ENCODE measurements around the gene EXD3.

Gene EXD3

DNA sequence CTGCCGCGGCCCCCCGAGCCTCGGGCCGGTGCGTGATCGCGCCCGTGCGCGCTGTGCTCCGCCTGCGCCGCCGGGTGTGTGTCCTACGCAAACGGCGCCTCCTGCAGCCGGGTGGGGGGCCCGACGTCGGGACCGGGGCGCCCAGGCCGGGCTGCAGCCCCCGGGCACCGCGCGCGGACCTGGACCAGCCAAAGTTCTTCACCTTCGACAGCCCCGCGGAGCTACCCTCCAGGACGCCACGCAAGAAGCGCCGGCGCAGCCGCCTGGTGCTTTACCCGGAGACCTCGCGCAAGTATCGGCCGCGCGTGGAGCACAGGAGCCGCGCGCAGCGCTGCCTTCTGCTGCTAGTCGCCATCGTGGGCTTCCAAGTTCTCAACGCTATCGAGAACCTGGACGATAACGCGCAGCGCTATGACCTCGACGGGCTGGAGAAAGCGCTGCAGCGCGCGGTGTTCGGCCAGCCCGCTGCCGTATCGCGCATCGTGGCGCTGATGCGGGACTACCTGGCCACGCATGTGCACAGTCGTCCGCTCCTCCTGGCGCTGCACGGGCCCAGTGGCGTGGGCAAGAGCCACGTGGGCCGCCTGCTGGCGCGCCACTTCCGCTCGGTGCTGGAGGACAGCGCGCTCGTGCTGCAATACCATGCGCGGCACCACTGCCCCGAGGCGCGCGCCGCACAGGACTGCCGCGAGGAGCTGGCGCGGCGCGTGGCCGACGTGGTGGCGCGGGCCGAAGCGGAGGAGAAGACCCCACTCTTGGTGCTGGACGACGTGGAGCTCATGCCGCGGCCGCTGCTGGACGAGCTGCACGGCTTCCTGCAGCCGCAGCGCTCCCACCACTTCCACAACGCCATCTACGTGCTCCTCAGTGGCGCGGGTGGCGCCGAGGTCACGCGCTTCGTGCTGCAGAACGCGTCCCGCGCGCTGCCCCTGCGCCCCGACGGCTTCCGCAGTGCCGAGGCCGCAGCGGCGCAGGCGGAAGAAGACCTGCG is 143.9 kb downstream of the EXD3 start:
- DNase-seq = no peak

DNA sequence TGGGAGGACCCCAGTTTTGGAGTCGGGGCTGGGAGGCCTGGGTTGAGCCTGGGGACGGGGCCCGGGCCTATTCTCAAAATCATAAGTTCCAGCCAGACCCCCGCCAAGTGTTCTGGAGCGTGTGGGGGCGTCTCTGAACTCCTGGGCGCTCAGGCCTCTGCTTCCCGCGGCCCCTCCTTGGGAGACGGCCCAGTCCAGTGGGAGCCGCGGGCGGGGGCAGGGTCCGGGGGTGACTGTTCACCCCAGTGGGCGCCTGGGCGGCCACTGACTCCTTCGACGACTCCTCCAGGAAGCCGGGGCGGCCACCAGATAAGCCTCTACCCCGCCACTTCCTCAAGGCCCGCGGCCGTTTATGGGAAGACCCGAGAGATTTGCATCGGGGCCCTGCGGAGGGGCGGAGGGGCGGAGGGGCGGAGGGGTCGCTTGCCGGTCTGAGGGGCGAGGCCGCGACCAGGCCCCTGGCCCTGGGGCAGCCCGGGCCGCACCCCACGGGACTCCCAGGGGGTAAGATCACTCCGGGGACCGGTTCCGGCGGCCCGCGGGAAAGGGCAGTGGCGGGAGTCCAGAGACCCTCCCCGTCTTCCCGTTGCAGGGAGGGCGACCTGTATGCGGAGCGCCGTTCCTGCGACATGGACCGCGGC is 144.8 kb downstream of the EXD3 start:
- no peak for DNase-seq

DNA sequence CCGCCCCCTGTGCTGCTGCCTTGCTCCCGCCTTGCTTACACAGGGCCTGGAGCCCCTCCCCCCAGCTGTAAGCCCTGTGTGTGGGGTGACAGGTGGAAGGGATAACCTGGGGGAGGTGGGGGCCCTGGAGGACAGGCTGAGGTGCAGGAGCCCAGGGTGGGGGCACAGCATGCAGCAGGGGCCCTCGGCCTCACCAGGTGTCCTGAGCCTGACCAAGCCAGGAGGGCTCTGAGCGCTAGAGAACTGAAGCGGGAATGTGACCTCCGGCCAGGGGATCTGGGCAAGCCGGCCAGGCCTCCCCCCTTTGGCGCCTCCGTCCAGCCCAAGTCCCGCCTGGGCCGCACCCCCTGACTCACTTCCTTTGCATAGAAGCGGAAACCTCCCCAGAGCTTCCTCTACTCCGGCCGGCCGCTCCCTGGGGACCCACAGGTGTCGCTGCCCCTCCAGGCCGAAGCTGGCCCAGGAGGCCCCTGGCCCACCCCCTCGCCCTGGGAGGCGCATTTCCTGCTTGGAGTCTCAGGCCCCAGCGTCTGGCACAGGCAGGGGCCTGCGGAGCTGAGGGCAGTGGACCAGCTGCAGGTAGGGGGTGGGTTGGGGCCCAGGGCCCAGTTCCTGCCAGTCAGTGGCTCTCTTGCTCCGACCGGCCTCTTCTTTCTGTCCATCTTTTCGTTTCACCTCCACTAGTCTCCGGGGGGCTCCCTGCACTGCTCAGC is 145.5 kb downstream of the EXD3 start, which contains the start of gene TOR4A:
Gene TOR4A, plus strand, starts transcription at position 398 of the 713 bp plus-strand sequence. CDS start 964 bp downstream, outside the sequence.
- DNase-seq = no peak

DNA sequence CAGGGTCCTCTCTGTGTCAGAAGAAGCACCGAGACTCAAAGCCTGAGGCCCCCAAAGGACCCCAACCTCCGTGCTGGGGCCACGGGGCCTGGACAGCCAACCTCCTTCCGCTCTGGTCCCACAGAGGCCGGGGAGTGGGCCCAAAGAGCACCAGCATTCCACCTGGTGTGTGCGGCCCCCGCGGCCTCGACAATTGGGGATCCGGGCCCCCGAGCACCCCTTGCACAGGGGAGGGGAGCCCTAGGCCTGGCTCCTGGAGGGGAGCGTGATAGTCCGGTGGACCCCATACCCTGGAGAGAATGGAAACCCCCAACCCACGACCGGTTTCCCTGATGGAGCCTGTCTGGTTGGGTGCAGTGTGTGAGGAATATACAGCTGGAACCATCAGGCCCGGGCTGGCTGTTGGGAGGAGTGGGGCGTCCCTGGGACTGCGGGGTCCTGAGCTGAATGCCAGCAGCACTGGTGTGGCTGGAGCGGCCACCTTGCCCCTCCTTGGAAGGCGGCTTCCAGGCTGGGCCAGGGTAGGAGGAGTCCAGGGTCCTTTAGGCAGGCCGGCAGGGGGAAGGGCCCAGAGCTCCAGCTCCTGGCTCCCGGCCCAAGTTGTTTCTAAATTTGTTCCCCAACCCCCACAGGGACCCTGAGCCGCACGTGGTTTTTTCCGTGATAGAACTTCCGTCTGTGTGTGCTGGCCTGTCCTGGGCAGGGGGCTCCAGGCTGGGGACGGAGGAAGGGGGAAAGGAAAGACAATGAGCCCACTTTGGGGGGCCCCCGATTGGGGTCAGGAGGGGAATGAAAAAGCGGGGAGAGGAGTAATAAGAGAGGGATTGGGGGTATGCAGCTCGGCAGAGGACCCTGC is 146.3 kb downstream of the EXD3 start:
- DNase-seq = no peak

DNA sequence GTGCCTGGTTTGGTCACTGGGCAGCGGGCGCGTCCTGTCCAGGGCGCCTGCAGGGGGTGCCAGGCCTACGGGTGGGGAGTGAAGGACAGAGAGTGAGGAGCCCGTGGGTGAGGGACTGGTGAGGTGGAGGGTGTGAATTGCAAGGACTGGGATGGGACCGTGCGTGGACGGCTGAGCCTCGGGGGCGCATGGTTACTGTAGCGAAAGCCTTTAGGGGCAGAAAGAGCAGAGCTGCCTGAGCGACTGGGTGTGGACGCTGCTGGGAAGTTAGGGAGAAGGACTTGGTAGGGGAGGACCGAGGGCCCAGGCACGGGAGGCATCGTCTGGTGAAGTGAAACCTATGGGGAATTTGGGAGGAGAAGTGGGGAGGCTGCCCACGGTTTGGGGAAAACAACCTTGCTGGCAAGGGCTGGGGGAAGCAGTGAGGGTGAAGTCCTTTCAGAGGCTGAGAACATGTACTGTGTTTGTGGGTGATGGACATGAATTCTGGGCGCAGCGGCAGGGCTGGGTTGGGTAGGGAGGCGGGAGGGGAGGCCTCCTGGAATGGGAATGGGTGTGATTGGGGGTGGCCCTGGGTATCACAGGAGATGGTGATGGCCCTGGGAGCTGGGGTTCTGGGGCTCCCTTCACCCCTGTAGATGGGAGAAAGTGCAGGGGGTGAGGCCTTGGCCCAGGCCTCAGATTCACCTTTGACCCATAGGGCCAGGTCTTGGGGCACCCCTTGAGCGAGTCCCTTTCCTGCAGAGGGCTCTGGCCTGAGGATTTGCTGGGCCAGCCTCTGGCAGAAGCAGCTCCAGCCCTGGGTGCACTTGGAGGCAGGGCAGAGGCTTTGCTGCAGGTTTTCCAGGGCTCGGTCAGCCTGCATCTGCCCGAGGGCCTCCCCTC is 147.1 kb downstream of the EXD3 start:
- no peak for DNase-seq

DNA sequence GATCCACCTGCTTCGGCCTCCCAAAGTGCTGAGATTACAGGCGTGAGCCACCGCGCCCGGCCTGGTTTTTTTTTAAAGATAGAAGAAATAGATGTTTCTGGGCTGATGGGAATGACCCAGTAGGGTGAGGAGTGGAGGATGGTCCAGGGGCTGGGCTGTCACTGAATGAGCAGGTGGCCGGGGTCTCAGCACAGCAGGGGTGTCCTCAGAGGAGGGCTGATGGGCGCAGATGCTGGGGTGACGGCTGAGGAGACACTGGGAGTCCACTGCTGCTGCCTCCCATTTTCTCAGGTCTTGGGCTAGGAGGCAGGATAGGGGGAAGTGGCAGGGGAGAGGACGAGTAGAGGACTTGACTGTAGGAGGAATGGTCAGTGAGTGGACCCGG is 147.8 kb downstream of the EXD3 start:
- no peak for DNase-seq

DNA sequence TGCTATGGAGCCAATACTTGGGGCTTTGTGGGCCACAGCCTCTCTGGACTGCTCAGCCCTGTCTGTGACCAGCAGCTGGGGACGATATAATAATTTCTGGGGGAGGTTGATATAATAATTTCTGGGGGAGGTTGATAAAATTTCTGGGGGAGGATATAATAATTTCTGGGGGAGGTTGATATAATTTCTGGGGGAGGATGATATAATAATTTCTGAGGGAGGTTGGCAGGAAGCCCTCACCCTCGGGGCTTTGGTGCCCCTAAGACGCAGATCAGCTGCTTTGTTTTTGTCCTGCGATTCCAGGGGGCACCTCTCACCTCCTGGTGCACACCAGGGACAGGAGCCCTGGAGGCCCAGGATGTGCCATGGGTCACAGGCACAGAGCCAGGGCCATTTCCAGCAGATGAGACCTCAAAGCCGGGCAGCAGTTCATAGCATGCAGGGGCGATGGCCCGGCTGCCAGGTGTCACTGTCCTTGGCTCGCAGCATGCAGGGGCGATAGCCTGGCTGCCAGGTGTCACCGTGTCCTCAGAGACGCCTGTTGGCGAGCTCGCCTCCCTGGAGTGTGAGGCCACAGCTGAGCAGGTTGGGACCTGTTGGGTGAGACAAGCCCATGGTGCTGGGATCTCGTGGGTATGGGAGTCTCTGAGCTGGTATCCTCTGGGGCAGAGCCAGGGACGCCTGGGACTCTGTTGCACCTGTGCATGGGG is 149.2 kb downstream of the EXD3 start:
- DNase-seq = no peak

DNA sequence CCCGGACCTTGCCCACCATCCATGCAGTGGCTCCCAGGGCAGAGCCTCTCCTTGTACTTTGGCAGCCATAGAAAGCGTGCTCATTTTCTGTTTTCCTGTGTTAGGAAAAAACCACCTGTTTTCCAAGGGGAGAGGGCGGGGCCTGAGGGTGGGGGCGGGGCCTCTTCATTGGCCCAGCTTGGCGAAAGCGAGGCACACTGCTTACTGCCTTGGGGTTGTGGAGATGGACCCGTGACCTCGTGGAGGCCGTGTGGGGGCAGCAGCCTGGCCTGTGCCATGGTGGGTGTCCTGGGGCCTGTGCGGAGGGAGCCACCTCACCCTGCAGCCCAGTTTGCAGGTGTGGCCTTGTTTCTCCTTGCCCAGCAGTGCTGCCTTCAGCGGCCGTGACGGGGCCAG is 149.9 kb downstream of the EXD3 start:
- DNase-seq = no peak

DNA sequence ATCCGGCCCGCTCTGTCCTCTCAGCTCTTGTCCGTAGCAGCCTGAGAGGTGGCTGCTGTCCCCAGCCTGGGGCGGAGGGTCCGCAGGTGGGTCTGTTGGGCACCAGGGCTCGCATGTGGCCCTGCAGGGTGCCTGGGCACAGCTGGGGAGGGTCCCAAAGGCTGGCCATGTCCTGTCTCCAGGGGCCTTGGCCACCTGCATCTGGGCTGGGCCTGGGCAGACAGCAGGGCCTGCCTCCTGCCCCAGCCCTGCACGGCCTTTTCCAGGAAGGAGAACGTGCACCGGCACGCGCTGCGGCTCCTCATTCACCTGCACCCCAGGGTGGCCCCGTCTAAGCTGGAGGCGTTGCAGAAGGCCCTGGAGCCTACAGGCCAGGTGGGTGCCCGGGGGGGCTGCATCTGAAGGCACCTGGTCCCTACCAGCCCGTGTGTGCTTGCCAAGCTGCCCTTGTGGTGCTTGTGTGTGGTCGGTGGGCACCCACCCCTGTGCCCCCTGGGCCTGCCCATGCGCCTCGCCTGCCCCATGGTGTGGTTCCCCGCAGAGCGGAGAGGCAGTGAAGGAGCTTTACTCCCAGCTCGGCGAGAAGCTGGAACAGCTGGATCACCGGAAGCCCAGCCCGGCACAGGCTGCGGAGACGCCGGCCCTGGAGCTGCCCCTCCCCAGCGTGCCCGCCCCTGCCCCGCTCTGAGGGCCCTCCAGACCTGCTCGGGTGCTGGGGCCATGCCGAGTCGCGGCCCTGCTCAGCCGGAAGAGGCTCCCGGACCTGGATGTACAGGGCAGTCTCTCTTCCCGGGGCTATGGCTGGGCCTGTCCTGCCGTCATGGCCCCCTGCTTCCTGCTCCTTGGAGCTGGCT is 150.5 kb downstream of the EXD3 start:
- DNase-seq = no peak

DNA sequence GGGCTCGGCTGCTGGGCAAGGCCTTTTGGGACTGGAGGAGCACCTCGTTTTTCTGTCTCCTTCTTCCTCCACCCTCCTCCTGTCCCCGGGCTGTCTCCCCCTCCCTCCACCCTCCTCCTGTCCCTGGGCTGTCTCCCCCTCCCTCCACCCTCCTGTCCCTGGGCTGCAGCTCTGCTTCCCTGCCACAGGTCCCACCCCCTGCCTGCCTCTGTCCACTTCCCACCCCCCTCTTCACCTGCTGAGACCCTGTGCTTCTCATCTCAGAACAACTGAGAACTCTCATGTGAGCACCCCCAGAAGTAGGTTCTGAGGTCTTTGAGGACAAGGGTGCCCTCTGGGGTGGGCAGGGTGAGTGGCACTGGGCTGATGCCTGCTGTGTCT is 151.3 kb downstream of the EXD3 start:
- DNase-seq = no peak

DNA sequence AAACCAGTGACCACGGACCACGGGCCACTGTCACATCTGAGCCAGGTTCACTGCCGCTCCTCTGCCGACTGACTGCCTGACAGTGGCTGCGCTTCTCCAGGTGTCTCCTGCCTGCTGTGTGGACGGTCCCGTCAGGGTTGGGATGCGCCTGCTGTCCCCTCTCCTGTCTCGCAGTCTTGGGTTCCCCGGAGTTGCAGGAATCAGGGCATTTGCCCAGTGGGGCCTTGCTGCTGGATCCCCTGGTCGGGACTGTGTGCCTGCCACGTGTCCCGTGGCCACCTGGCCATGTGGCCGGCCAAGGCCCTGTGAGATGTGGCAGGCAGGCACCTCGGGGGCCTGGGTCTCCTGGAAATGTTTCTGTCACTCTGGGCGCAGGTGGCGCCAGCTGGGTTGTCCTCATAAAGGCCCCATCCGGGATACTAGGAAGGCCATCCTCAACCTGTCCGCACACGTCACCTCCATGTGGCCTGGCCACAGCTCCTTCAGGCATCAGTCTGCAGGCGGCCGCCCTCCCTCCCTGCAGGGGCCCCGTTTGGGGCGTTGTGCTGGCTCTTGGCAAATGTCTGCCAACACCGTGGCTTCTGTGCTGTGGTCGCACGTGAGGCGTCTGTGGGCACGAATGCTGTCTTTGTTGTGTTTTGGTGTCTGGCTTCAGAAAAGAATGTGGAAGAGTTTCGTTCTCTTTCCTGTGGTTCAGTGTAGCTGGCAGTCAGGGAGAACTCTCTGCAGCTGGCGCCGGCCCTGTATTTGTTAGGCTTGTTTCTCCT is 151.8 kb downstream of the EXD3 start:
- DNase-seq = no peak

DNA sequence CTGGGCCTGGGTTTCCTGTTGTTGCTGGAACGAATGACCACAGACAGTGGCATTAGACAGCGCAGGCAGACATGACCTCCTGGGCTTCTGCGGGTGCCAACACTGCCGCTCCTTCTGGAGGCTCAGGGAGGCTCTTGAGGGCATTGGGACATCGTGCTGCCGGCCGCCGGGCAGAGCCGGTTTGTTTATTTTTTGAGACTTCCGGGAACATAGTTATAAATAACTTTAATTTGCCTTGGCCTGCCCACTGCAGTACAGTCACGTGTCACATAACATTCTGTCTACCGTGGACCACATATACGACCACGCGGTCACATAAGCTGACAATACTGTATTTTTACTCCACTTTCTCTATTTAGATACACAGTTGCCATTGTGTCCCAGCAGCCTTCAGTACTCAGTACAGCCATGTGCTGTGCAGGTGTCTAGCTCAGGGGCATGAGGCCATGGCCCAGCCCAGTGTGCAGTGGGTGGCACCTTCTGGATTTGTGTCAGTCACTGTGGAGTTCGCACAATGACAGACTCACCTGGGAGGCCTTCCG is 153.7 kb downstream of the EXD3 start:
- DNase-seq = no peak

DNA sequence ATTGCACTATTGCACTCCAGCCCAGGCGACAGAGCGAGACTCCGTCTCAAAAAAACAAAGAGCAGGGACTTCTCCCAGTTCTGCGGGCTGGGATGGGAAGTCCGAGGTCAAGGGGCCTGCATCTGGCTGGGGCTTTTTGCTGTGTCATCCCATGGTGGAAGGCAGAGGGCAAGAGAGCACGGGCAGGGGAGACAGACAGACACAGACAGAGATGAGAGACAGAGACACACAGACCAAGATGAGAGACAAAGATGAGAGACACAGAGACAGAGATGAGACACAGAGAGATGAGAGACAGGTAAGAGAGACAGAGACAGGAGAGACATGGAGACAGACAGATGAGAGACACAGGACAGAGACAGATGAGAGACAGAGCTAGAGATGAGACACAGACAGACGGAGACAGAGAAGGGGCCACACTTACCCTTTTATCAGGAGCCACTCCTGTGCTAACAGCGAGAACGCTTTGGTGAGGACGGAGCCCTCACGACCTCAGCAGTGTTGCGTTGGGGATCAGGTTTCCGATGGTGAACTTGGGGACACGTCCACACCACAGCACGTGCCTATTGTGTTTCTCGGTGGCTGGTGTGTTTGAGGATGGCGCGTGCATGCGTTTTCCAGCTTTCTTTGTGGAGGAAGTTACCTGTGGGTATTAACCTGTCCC is 154.3 kb downstream of the EXD3 start:
- DNase-seq = no peak

DNA sequence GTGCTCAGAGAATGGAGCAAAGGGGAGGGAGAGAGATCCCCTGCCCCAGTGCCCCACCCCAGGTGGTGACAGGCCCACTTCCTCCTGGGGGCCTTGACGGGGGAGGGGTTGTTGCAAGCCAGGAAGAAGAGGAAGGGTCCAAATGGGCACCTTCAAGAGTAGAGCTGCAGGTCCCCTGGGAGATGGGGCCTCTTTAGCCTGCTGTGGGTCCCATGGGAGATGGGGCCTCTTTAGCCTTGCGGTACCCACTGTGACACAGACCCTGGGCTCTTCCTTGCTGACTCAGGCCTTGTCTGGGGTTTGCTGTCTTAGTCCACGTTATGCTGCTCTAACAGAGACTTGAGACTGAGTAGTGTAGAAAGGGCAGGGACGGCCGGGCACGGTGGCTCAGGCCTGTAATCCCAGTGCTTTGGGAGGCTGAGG is 155.0 kb downstream of the EXD3 start:
- DNase-seq = no peak

DNA sequence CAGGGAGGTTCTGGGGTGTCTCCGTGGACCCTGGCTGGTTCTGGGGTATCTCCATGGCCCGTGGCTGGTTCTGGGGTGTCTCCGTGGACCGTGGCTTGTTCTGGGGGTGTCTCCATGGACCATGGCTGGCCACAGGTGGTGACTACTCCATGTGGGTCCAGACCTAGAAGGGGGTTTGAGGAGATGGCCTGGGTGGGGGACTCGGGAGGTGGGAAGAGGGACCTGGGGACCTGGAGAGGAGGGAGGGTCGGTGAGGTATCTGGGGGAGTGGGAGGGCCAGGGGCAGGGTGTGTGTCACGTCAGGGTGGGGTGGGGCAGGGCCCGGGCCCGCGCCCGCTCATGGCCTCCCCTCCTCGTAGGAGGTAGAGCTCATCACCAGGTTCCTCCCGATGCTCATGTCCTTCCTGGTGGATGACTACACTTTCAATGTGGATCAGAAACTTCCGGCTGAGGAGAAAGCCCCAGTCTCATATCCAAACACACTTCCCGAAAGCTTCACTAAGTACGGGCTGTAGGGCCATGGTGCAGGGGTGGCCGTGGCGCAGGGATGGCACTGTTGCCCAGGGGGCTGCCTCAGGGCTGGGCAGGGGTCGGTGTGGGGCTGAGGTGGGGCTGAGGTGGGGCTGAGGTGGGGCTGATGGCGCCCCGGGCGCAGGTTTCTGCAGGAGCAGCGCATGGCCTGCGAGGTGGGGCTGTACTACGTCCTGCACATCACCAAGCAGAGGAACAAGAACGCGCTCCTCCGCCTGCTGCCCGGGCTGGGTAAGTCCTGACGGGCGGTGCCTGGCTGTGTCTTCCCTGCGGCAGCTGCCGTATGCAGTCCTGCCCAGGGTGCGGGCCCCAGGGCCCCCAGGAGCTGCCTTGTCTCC is 156.1 kb downstream of the EXD3 start:
- DNase-seq = no peak

DNA sequence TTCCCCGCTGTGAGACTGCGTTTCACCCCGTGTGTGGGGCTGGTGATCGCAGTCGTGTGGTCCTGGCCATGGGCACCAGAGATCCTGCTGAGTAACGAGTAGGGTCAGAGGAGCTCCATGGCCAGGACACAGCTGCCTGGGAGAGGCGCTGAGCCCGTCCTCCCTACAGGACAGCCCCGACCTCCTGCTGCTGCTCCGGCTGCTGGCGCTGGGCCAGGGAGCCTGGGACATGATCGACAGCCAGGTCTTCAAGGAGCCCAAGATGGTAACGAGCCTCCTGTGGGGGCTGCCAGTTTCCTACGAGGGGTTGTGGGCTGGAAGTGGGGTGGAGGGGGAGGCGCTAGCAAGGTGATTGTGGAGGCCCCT is 156.8 kb downstream of the EXD3 start:
- no peak for DNase-seq

DNA sequence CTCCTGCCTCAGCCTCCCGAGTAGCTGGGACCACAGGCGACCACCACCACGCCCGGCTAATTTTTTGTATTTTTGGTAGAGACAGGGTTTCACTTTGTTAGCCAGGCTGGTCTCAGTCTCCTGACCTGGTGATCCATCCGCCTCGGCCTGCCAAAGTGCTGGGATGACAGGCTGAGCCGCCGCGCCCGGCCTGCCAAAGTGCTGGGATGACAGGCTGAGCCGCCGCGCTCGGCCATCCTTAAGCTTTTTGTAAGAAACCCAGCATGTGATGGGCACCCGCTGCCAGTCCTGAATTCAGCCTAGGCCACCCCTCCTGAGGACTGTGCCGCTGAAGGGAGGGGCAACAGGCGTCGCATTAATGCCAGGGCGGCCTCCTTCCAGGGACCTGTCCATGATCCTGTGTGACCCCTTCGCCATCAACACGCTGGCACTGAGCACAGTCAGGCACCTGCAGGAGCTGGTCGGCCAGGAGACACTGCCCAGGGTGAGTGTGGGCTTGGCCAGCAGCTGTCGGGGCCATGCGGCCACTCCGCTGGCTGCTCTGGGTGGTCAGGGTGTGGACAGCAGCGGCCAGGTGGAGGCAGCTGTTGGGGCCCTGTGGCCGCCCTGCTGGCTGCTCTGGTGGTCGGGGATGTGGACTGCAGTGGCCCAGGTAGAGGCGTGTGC is 157.3 kb downstream of the EXD3 start:
- DNase-seq = no peak

Data from activated naive CD4-positive, alpha-beta T cell treated with anti-CD3 and anti-CD28 coated beads, Interleukin-2, amount 50 U/mL, for 16 hours (primary cell).